ENCODE measurements around the gene D2HGDH. TPM values are rescaled to one million over a fixed set of nuclear protein-coding genes. Genes with fewer than 3 reads are reported as not detected.
"Not testable (repeated sequence)": the region's sequence is repeated elsewhere in the genome, so short reads cannot be mapped to it uniquely, and the experiment has no call there.

The D2HGDH gene
- polyA plus RNA-seq, 1 donor, result 25.0 TPM

DNA sequence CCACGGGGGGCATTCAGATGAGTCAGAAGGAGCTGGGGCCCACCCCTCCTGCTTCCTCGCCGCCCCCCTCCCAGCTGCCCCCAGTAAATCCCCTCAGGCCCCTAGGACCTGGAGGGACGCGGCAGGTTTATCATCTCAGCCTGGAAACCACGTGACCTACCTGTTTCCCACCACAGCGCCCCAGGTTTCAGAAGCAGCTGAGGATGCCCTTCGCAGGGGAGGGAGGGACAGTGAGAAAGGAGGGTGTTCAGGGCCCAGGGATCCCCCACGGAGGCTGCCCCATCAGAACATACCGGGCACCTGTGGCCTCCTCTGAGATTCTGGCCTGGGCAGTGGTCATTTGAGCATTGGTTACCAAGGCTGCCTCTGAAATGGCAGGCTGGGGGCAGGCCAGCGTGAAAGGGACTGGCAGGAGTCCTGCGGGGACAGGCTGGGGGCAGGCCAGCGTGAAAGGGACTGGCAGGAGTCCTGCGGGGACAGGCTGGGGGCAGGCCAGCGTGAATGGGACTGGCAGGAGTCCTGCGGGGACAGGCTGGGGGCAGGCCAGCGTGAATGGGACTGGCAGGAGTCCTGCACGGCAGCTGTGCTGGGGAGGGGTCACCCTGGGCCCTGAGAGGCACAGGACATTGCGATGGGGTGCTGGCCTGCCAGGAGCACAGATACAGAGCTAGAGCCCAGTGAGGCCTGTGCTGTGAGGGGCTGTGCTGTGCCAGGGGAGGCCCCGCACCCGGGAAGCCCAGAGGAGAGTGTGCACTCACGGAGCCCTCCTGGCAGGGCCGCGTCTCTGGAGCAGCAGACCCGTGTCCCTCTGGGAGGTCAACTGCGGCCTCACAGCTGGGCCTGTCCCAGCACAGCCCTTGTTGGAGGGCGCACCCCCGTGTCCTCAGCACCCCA, 76.1 kb downstream of the D2HGDH start:
- no peak for DNase-seq

DNA sequence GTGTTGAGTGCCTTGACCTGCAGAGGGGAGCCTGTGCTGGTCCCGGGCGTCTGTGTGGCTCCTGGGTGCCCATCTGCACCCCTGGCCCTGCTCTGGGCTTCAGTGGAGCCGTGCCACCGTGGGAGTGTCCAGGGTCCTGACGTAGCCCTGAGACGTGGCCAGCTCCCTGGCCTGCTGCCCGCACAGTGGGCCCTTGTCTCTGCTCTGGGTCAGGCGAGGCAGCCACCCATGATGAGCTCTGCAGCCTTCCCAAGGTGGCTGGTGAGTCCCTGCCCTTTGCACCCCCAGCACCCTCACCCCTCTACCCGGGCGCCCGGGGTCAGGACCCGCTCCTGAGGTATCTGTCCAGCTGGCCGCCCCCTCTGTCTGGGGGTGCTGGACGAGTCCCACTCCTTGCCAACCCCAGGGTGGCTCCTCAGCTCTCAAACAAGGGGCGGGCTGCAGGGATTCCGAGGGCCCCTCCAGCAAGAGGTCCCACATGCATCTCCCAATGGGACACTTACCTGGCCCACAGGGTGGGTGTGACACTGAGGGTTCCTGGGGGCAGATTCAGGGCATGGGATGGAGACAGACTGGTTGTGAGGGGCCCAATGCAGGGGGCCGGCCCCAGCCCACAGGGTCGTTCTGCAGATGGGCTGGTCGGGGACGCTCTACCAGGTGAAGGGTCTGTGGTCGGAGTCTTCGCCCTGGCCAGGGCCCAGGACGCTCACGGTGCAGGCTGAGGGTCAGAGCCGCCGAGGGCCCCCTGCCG, 76.9 kb downstream of the D2HGDH start:
- DNase-seq, result no peak

DNA sequence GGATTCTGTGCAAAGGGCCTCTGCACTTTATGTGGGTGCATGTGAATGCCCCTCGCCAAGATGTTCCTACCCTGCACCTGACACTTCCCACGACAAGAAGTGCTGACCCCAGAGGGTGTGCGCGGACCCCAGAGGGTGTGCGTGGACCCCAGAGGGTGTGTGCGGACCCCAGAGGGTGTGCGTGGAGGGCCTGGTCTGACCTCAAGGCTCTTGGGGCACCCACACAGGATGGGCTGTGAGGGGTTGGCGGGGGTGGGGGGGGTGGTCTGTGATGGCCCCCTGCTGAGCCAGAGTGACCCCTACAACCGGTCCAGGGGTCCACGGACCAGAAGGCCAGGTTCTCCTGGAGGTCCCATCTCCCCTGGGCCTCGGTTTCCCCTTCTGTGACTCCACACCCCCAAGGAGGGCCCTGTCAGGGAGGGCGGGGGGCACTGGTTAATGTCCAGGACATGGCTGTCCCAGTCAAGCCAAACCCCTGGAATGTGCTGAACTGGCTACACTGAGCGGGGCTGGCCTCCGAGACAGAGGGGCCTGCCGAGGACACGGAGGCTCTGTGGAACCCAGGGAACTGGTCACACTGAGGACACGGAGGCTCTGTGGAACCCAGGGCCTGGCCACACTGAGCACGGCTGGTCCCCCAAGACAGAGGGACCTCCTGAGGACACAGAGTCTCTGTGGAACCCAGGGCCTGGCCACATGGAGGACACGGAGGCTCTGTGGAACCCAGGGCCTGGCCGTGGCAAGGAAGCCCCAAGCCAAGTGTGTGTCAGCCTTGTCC, 77.7 kb downstream of the D2HGDH start:
- no peak for DNase-seq

DNA sequence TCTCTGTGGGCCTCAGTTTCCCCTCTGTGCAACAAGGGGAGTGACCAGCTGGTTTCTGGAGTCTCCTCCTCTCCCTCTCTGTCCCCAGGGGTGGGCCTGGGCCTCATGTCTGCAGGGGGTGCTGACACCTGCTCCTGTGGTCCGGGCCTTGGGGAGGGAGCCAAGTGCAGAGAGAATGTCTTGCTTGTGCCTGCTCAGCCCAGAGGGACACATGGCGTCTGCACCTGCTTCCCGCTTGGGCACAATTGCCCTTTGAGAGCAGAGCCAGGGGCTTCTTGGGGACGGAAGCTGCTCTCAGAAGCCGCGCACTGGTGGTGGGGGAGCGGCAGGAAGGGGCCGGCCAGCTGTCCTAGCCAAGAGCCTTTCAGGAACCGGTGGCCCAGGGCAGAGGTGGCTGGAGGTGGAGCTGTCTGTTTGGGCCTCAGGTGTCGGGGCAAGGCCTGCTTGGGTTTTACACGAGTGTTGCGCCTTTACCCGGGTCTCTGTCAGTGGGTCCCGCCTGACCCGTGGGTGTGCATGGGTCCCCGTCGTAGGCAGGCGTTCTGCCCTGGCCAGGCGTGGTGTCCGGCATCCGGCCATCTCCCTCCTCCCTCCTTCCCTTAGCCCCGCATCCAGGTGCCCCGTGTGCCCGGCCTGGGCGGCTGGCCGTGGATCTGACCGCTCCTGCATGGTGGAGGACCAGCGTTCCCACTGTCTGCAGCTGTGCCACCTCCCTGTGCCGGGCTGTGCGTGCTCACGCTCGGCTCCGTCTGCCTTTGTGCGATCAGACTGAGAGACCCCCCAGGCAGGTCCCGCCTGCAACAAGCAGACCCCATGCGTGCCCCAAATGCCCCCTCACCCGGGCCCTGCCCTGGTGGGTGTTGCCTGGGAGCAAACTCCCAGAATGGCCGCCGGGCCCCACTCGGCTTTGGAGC, 78.6 kb downstream of the D2HGDH start:
- no peak for DNase-seq

DNA sequence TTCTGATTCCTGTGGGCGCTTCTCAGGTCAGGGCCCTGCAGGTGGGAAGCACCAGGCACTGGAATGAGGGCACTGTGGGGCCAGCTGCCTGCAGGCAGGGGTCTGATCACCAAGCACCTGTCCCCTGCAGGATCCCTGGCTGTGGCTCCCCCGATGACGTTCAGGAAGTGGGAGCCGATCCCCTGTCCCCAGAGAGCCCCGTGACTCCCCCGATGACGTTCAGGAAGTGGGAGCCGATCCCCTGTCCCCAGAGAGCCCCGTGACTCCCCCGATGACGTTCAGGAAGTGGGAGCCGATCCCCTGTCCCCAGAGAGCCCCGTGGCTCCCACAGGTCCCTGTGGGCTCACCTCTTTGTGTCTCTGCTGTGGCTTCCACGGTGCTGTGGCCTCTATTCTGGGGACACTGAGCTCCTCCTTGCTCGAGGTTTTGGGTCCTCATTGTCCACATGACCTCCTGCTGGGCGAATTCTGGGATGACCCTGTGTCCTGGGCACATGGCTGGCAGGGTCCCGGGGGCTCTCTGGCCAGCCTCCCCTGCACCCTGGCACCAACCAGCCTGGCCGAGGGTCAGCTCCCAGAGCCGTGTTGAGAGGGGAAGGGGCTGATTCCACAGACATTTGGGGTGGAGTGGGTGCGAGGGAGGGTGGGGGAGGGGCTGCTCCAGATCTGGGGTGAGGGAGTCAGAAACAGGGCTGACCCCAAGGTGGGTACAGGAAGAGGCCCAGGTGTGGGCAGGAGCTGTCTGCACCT, 79.4 kb downstream of the D2HGDH start:
- no peak for DNase-seq

DNA sequence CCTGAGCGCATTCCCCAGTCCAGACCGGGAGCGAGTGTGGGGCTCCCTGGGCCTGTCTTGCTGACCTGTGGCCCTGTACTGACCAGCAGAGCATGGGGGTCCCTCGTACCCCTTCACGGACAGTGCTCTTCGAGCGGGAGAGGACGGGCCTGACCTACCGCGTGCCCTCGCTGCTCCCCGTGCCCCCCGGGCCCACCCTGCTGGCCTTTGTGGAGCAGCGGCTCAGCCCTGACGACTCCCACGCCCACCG, 79.9 kb downstream of the D2HGDH start:
- no peak for DNase-seq

DNA sequence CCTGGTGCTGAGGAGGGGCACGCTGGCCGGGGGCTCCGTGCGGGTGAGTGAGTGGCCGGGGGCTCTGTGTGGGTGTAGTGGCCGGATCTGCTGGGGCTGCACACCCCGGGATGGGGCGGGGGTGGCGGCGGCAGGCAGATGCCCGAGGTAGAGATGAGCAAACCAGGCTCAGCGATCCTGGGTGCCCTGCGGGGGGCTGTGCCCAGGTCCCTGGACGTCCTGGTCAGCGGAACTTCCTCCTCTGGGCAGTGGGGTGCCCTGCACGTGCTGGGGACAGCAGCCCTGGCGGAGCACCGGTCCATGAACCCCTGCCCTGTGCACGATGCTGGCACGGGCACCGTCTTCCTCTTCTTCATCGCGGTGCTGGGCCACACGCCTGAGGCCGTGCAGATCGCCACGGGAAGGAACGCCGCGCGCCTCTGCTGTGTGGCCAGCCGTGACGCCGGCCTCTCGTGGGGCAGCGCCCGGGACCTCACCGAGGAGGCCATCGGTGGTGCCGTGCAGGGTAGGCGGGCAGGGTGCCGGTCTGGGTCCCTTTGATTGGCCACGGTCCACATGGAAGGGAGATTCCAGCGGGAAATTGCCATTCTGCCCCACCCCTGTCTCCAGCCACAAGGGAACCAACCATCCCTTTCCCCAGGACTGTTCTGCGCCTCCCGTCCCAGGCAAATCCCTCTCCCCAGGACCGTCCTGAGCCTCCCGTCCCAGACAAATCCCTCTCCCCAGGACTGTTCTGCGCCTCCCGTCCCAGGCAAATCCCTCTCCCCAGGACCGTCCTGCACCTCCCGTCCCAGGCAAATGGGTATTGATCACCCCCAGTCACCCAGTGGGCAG, 80.4 kb downstream of the D2HGDH start:
- DNase-seq, result no peak

DNA sequence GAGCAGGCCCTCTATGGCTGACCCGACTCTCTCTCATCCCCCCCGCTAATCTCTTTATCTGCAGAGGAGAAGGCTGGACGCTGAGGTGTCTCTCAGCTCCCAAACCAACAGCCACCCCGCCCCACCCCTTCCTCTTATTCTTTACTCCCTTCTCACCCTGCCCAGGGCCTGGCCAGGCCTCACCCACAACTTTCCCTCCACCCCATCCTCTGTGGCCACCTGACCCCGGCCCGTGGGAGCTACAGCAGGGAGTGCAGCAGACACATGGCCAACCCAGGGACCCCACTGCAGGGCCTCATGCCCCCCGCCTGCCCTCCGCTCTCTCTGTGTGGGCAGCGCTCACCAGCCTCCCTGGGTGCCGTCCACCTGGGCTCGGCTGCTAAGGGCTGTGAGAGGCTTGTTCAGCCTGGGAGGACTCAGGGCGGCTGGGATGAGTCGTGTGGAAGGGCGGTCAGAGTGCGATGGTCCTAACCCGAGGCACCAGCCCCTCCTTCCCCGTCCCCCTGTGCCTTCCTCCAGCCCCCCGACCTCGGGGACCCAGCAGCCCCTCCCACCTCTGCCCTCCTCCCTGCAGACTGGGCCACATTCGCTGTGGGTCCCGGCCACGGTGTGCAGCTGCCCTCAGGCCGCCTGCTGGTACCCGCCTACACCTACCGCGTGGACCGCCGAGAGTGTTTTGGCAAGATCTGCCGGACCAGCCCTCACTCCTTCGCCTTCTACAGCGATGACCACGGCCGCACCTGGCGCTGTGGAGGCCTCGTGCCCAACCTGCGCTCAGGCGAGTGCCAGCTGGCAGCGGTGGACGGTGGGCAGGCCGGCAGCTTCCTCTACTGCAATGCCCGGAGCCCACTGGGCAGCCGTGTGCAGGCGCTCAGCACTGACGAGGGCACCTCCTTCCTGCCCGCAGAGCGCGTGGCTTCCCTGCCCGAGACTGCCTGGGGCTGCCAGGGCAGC, 81.3 kb downstream of the D2HGDH start:
- DNase-seq, result no peak

DNA sequence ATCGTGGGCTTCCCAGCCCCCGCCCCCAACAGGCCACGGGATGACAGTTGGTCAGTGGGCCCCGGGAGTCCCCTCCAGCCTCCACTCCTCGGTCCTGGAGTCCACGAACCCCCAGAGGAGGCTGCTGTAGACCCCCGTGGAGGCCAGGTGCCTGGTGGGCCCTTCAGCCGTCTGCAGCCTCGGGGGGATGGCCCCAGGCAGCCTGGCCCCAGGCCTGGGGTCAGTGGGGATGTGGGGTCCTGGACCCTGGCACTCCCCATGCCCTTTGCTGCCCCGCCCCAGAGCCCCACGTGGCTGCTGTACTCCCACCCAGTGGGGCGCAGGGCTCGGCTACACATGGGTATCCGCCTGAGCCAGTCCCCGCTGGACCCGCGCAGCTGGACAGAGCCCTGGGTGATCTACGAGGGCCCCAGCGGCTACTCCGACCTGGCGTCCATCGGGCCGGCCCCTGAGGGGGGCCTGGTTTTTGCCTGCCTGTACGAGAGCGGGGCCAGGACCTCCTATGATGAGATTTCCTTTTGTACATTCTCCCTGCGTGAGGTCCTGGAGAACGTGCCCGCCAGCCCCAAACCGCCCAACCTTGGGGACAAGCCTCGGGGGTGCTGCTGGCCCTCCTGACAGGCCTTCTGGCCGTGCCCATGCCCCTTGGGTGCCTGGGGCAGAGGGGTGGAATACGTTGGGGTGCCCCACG, 82.1 kb downstream of the D2HGDH start:
- DNase-seq, result no peak

DNA sequence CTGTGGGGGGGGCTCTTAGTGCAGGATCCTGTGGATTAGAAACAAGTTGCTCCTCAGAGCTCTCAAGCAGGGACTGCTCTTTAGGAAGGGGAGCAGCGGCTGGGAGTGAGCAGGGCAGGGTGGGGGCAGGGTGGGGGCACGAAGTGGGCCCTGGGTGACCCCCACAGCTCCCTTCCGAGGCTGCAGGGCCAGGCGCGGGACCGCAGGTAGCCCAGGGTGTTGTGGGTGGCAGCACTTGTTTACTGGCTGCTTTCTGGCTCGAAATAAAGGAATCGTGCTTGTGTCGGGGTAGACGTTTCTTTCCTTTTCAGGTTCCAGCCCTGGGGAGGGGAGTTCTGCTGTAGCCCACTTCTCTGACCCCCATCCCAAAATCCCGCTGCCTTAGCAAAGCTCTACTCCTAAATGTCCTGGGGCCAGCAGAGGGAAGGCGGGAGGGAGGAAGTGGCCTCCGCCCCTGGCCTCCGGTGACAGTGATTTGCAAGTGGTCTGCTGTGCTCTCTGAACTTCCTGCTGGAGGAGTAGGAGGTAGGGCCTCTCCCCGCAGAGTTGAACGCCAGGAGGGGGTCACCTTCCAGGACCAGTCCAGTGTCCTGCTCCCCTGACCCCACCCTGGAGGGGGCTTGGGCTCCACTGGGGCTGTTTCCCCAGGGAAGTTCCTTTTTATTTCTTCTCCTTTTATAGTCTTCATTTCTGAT, 82.8 kb downstream of the D2HGDH start:
- no peak for DNase-seq

DNA sequence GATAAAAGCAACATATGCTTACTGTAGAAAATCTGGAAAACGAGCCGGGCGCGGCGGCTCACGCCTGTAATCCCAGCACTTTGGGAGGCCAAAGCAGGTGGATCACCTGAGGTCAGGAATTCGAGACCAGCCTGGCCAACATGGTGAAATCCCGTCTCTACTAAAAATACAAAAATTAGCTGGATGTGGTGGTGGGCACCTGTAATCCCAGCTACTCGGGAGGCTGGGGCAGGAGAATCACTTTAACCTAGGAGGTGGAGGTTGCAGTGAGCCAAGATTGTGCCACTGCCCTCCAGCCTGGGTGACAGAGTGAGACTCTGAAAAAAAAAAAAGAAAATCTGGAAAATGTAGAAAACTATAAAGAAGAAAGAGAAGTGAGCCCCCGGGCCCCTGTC, 83.4 kb downstream of the D2HGDH start:
- not testable (repeated sequence) for DNase-seq

Other genes with a start within 250 kb of the D2HGDH start
- gene STK25, start 226.0 kb upstream of the D2HGDH start, polyA plus RNA-seq (ENCODE audit: insufficient read length), result 311 TPM
- 69.5 TPM for gene BOK, start 175.9 kb upstream of the D2HGDH start, polyA plus RNA-seq (ENCODE audit: insufficient read length)
- gene THAP4, start 97.5 kb upstream of the D2HGDH start, polyA plus RNA-seq (ENCODE audit: insufficient read length), result 47.2 TPM
- 59.6 TPM for gene ATG4B, start 96.9 kb upstream of the D2HGDH start, polyA plus RNA-seq (ENCODE audit: insufficient read length)
- gene DTYMK, start 47.8 kb upstream of the D2HGDH start, polyA plus RNA-seq (ENCODE audit: insufficient read length), result 27.0 TPM
- gene ING5, start 32.6 kb upstream of the D2HGDH start, polyA plus RNA-seq (ENCODE audit: insufficient read length), result 21.8 TPM
- gene GAL3ST2, start 42.2 kb downstream of the D2HGDH start, polyA plus RNA-seq (ENCODE audit: insufficient read length), result not detected
- 6.7 TPM for gene NEU4, start 74.6 kb downstream of the D2HGDH start, polyA plus RNA-seq (ENCODE audit: insufficient read length)
- 0.12 TPM for gene PDCD1, start 124.3 kb downstream of the D2HGDH start, polyA plus RNA-seq (ENCODE audit: insufficient read length)
- gene RTP5, start 135.1 kb downstream of the D2HGDH start, polyA plus RNA-seq (ENCODE audit: insufficient read length), result not detected

Measured in hindlimb muscle (tissue), 1 donor.